Fibroblast of lung (primary cell): ENCODE data around the gene RTN4. TPM values are rescaled to one million over a fixed set of nuclear protein-coding genes. Genes with fewer than 3 reads are reported as not detected.

Experiments used
- DNase-seq, 2 donors: peaks; one replicate each; pipeline versions ENCODE4 v3.0.0 to v3.0.0-alpha.2; 2010; ENCODE audit warnings: low read depth in 2 of 2
- H2AFZ ChIP-seq: 2 replicates; pipeline ENCODE4 v1.5.1; 2012; ENCODE audit warnings: low read length, control low read depth, inconsistent platforms
- H3K27ac ChIP-seq: 2 replicates; pipeline ENCODE4 v1.5.1; 2011; ENCODE audit warnings: low read length, control low read depth; ENCODE audit not compliant: insufficient read depth
- H3K27me3 ChIP-seq: 2 replicates; pipeline ENCODE4 v1.5.1; 2011; ENCODE audit warnings: mild to moderate bottlenecking, low read length; ENCODE audit not compliant: control insufficient read depth, insufficient read depth
- H3K36me3 ChIP-seq: 2 replicates; pipeline ENCODE4 v1.5.1; 2011; ENCODE audit warnings: low read length; ENCODE audit not compliant: control insufficient read depth, insufficient read depth
- H3K4me1 ChIP-seq: 2 replicates; pipeline ENCODE4 v1.5.1; 2011; ENCODE audit warnings: low read length; ENCODE audit not compliant: control insufficient read depth, insufficient read depth; ENCODE audit errors: extremely low read depth
- H3K4me2 ChIP-seq: 2 replicates; pipeline ENCODE4 v1.5.1; 2011; ENCODE audit warnings: low read length, control low read depth; ENCODE audit not compliant: insufficient read depth; ENCODE audit errors: extremely low read depth
- H3K4me3 ChIP-seq, 4 experiments: fragments of 200-600 bp in 1 of 4; sonication (generic) in 1 of 4; replicated peaks in 1 of 4; 2 replicates each; pipeline ENCODE4 v1.5.1; 2011 to 2016; ENCODE audit warnings: low read length in 4 of 4, low read depth in 3 of 4, mild to moderate bottlenecking in 3 of 4, control low read depth in 2 of 4, inconsistent platforms in 1 of 4, mixed read lengths in 1 of 4; ENCODE audit not compliant: insufficient read depth in 1 of 4; ENCODE audit errors: control extremely low read depth in 1 of 4
- H3K79me2 ChIP-seq: 2 replicates; pipeline ENCODE4 v1.5.1; 2012; ENCODE audit warnings: mild to moderate bottlenecking, low read length, inconsistent platforms; ENCODE audit not compliant: control insufficient read depth, insufficient read depth
- H3K9ac ChIP-seq: 2 replicates; pipeline ENCODE4 v1.5.1; 2011; ENCODE audit warnings: mild to moderate bottlenecking, low read length, control low read depth; ENCODE audit not compliant: insufficient read depth
- H3K9me3 ChIP-seq: 2 replicates; pipeline ENCODE4 v1.5.1; 2012; ENCODE audit warnings: low read depth, low read length; ENCODE audit not compliant: control insufficient read depth, insufficient read depth
- H4K20me1 ChIP-seq: 2 replicates; pipeline ENCODE4 v1.5.1; 2011; ENCODE audit warnings: low read length; ENCODE audit not compliant: control insufficient read depth, insufficient read depth; ENCODE audit errors: extremely low read depth
- CTCF ChIP-seq, 2 donors: IDR thresholded peaks in 1 of 2; conservative IDR thresholded peaks in 1 of 2; 1 replicate in 1 of 2; 2 replicates in 1 of 2; pipeline ENCODE4 v1.5.1; 2011 to 2012; ENCODE audit warnings: low read length in 2 of 2, control low read depth in 1 of 2, inconsistent platforms in 1 of 2, low read depth in 1 of 2, mild to moderate bottlenecking in 1 of 2
- EZH2 ChIP-seq: IDR thresholded peaks from 2 replicates; pipeline ENCODE4 v1.5.1; 2012; ENCODE audit warnings: low read length, control low read depth, mild to moderate bottlenecking; ENCODE audit errors: missing control alignments
- polyA plus RNA-seq, 2 donors: library from polyadenylated mRNA; depleted of rRNA in 1 of 2; stranded (reverse) in 1 of 2; unstranded in 1 of 2; fragments of >200 nt; gene quantifications; 2 replicates each; pipeline ENCODE4 v1.2.1, GENCODE V29; 2011 to 2012; ENCODE audit warnings: missing spikeins in 1 of 2
- total RNA-seq: library from RNA; depleted of rRNA; stranded (reverse); fragments of >200 nt; gene quantifications from 2 replicates; pipeline ENCODE4 v1.2.1, GENCODE V29; 2014

Gene RTN4
- total and polyA plus RNA-seq, 2 donors (not counting 1 experiment from before 2014, with no cell fraction given): 560 to 1,326 TPM

- Histone ChIP-seq H4K20me1 (peaks cover 2% of the 10 kb centered on the region), H3K36me3 (peaks cover 15% of the 10 kb centered on the region), H3K27ac (no peak overlapping the region), H3K4me1 (no peaks in the 10 kb centered on the region), H2AFZ (no peak overlapping the region), H3K9ac (no peak overlapping the region), H3K9me3 (no peaks in the 10 kb centered on the region), H3K79me2 (peaks cover 42% of the 10 kb centered on the region), H3K4me3 (no peak overlapping the region), H3K4me2 (no peak overlapping the region), H3K27me3 (no peaks in the 10 kb centered on the region)
- DNase-seq: no peak
- TF ChIP-seq CTCF (conservative IDR thresholded peaks at IDR 0.05 in 1 of 2, IDR thresholded peaks at IDR 0.05 in 1 of 2; ENCODE audit: low read depth in 1 of 2, low read length in 2 of 2) (no peak), EZH2 (no peak)
These were observed 80.3 kb downstream of the RTN4 start for GRCh38 chr2:54969940-54970338.

- peaks cover 37% of the 10 kb centered on the region for H3K79me2 ChIP-seq
- H3K4me2 ChIP-seq: no peak overlapping the region
- peaks cover 2% of the 10 kb centered on the region for H4K20me1 ChIP-seq
- H3K27me3 ChIP-seq: no peaks in the 10 kb centered on the region
- TF ChIP-seq CTCF (conservative IDR thresholded peaks at IDR 0.05 in 1 of 2, IDR thresholded peaks at IDR 0.05 in 1 of 2; ENCODE audit: low read depth in 1 of 2, low read length in 2 of 2): no peak
- no peak overlapping the region for H2AFZ ChIP-seq
- H3K9ac ChIP-seq: no peak overlapping the region
- no peak overlapping the region for H3K4me3 ChIP-seq
- peaks cover 15% of the 10 kb centered on the region for H3K36me3 ChIP-seq
- no peaks in the 10 kb centered on the region for H3K9me3 ChIP-seq
- H3K4me1 ChIP-seq: no peaks in the 10 kb centered on the region
- no peak for DNase-seq
- H3K27ac ChIP-seq: no peak overlapping the region
These were observed 80.8 kb downstream of the RTN4 start for GRCh38 chr2:54969295-54969939.

GRCh38 chr2:54968561-54969218 lies 81.6 kb downstream of the RTN4 start:
- Histone ChIP-seq H2AFZ (no peak overlapping the region), H3K4me3 (no peak overlapping the region), H4K20me1 (peaks cover 2% of the 10 kb centered on the region), H3K9ac (no peak overlapping the region), H3K27me3 (no peaks in the 10 kb centered on the region), H3K4me2 (no peak overlapping the region), H3K9me3 (no peaks in the 10 kb centered on the region), H3K4me1 (no peaks in the 10 kb centered on the region), H3K36me3 (peaks cover 15% of the 10 kb centered on the region), H3K27ac (no peak overlapping the region), H3K79me2 (peaks cover 30% of the 10 kb centered on the region)
- DNase-seq: no peak
- no peak for TF ChIP-seq CTCF (conservative IDR thresholded peaks at IDR 0.05 in 1 of 2, IDR thresholded peaks at IDR 0.05 in 1 of 2; ENCODE audit: low read depth in 1 of 2, low read length in 2 of 2)
- TF ChIP-seq EZH2: no peak
